Lung (tissue), 12 donors: ENCODE data around the gene OPN4. TPM values are rescaled to one million over a fixed set of nuclear protein-coding genes. Genes with fewer than 3 reads are reported as not detected.
A peak's percentile ranks its signal among the peaks of the same experiment; 100 is the strongest.

Source experiments
- ATAC-seq: fragments of 200-7000 bp; cut with Tn5 transposase; one replicate; pipeline ENCODE4 v1.9.1; 2020; ENCODE audit warnings: moderate number of reproducible peaks; ENCODE audit not compliant: insufficient read depth, low FRiP score
- DNase-seq, 3 donors: peaks; one replicate each; pipeline ENCODE4 v3.0.0-alpha.2; 2013 to 2017
- H3K27ac ChIP-seq, 2 donors: one replicate each; pipeline ENCODE4 v1.5.1; 2013; ENCODE audit warnings: mild to moderate bottlenecking in 2 of 2, moderate library complexity in 2 of 2, control low read depth in 1 of 2, inconsistent platforms in 1 of 2, low read depth in 1 of 2, low read length in 1 of 2
- H3K27me3 ChIP-seq, 3 donors: one replicate each; pipeline ENCODE4 v1.5.1; 2013; ENCODE audit warnings: low read length in 2 of 3; ENCODE audit not compliant: control insufficient read depth in 3 of 3, insufficient read depth in 3 of 3
- H3K36me3 ChIP-seq, 4 donors: one replicate each; pipeline ENCODE4 v1.5.1; 2013; ENCODE audit warnings: low read length in 4 of 4, mild to moderate bottlenecking in 1 of 4, moderate library complexity in 1 of 4; ENCODE audit not compliant: control insufficient read depth in 4 of 4, insufficient read depth in 4 of 4
- H3K4me1 ChIP-seq, 5 donors: one replicate each; pipeline ENCODE4 v1.5.1; 2013; ENCODE audit warnings: low read length in 5 of 5, mild to moderate bottlenecking in 2 of 5, moderate library complexity in 1 of 5; ENCODE audit not compliant: control insufficient read depth in 5 of 5, insufficient read depth in 5 of 5
- H3K4me3 ChIP-seq: one replicate; pipeline ENCODE4 v1.5.1; 2013; ENCODE audit warnings: mild to moderate bottlenecking, control low read depth, moderate library complexity
- H3K9ac ChIP-seq, 2 donors: one replicate each; pipeline ENCODE4 v1.5.1; 2013; ENCODE audit warnings: low read length in 2 of 2, control low read depth in 1 of 2; ENCODE audit not compliant: insufficient read depth in 1 of 2
- H3K9me3 ChIP-seq, 4 donors: one replicate each; pipeline ENCODE4 v1.5.1; 2013; ENCODE audit warnings: low read length in 3 of 4, mild to moderate bottlenecking in 1 of 4, moderate library complexity in 1 of 4; ENCODE audit not compliant: control insufficient read depth in 4 of 4, insufficient read depth in 3 of 4
- whole genome bisulfite sequencing, 2 donors: extraction: QIAGEN DNeasy Blood & Tissue Kit; methylation state at CpG; one replicate each; pipeline ENCODE4 v1.1.7; 2013; 5-methylcytosine and 5-hydroxymethylcytosine counted together
- polyA plus RNA-seq, 2 donors: library from polyadenylated mRNA; stranded (reverse); fragments of 200-250 nt; gene quantifications; one replicate each; pipeline ENCODE4 v1.2.1, GENCODE V29; 2013
- total RNA-seq, 2 donors: library from RNA; depleted of rRNA in 1 of 2; stranded (reverse); fragments of >200 nt in 1 of 2; gene quantifications; one replicate each; pipeline ENCODE4 v1.2.1, GENCODE V29; 2014 to 2021
- TF ChIP-seq, protein P1 (sequence below): IDR thresholded peaks from 2 replicates; pipeline ENCODE4 v1.5.1; 2012; ENCODE audit warnings: mild to moderate bottlenecking; ENCODE audit errors: control extremely low read depth, extremely low read depth
- donor health status: control.
- donor health status: control.
- donor health status: Bipolar disorder and iron deficiency.
- donor health status: healthy.
- donor health status: DM: yes; HTN: yes; CAD: no.

Gene OPN4
- total and polyA plus RNA-seq, 4 donors, result 0.12 TPM; not detected in 3

DNA sequence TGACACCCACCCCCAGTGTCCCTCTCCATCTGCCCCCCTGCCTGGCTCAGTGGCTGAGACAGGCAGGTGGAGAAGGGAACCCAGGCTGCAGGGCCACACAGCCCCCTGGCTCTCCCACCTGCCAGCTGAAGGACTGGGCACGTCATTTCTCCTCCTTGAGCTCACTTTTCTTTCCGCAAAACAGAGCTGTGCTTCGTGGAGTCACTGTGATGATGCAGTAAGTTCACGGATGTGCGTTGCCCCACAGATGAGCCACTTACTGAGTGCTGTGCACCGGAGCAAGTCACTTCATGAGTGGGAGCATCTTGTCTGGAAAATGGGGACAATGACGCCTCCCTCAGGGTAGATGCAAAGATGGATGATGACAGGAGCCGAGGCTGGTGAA lies 2.7 kb downstream of the OPN4 start:
- DNase-seq (peak in 1 of 3 donors; percentile 3), ATAC-seq (no peak)
- TF ChIP-seq, protein P1, sequence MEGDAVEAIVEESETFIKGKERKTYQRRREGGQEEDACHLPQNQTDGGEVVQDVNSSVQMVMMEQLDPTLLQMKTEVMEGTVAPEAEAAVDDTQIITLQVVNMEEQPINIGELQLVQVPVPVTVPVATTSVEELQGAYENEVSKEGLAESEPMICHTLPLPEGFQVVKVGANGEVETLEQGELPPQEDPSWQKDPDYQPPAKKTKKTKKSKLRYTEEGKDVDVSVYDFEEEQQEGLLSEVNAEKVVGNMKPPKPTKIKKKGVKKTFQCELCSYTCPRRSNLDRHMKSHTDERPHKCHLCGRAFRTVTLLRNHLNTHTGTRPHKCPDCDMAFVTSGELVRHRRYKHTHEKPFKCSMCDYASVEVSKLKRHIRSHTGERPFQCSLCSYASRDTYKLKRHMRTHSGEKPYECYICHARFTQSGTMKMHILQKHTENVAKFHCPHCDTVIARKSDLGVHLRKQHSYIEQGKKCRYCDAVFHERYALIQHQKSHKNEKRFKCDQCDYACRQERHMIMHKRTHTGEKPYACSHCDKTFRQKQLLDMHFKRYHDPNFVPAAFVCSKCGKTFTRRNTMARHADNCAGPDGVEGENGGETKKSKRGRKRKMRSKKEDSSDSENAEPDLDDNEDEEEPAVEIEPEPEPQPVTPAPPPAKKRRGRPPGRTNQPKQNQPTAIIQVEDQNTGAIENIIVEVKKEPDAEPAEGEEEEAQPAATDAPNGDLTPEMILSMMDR, result no peak
- Histone ChIP-seq H3K9me3 (no peaks in the 10 kb centered on the region), H3K27me3 (no peaks in the 10 kb centered on the region), H3K9ac (no peak overlapping the region), H3K4me1 (peaks cover 0 to 20% (median 10%) of the 10 kb centered on the region in 5 donors), H3K27ac (no peak overlapping the region), H3K4me3 (no peak overlapping the region), H3K36me3 (no peaks in the 10 kb centered on the region)
- WGBS, 2 donors, result 89% methylated on average over 8 of the region's 8 CpGs

DNA sequence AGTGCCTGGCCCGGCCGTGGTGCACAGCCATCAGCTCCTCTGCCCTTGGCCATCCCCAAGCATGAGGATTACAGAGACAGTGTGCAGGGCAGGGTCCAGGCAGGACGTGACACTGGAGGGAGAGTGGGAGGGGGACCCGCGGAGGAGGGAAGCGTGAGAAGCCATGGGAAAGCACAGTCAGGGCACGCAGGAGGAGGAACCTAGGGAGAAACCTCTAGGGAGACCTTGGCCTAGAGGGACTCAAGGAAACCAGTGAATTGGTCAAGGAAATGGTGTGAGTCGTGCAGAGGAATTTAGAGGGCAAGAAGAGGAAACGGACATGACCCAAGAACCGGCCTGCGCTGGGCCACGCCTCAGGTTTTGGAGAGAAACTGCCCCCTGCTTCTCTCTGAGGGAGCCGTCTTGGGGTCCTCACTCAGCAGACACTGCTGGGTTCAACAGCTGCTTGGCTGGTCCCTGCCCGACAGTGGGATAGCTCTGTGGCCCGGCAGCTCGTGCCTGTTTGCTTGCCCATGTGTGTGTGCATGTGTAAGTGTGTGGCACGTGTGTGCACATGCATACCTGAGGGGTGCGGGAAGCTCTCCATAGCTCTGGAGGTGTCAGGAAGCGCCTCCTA lies 3.2 kb downstream of the OPN4 start:
- Histone ChIP-seq H3K9ac (no peak overlapping the region), H3K36me3 (no peaks in the 10 kb centered on the region), H3K27ac (no peak overlapping the region), H3K4me3 (no peak overlapping the region), H3K4me1 (peaks cover 0 to 16% (median 5%) of the 10 kb centered on the region in 5 donors), H3K27me3 (no peaks in the 10 kb centered on the region), H3K9me3 (no peaks in the 10 kb centered on the region)
- 73 to 76% methylated on average over 19 of the region's 19 CpGs for WGBS, 2 donors
- ATAC-seq (no peak), DNase-seq (peak in 1 of 3 donors; percentile 8)
- TF ChIP-seq, protein P1, result no peak

DNA sequence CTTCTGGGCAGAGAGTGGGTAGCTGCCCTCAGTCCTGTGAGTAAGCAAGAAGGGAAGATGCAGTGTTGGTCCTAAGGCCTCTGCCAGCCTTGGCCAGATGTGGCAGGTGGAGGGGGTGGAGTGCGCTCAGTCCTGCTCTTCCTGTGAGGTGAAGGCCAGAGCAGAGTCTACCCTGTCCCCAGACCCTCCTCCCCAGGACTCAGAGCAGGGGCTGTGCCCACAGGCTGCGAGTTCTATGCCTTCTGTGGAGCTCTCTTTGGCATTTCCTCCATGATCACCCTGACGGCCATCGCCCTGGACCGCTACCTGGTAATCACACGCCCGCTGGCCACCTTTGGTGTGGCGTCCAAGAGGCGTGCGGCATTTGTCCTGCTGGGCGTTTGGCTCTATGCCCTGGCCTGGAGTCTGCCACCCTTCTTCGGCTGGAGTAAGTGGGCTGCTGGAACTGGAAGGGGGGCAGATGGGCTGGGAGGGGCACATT lies 4.0 kb downstream of the OPN4 start:
- Histone ChIP-seq H3K27me3 (no peaks in the 10 kb centered on the region), H3K9ac (no peak overlapping the region), H3K4me3 (no peak overlapping the region), H3K36me3 (no peaks in the 10 kb centered on the region), H3K4me1 (peaks cover 0 to 12% (median 1%) of the 10 kb centered on the region in 5 donors), H3K9me3 (no peaks in the 10 kb centered on the region), H3K27ac (no peak overlapping the region)
- ATAC-seq (no peak), DNase-seq (no peak)
- TF ChIP-seq, protein P1, result no peak
- 86 to 94% methylated on average over 12 of the region's 12 CpGs for WGBS, 2 donors

DNA sequence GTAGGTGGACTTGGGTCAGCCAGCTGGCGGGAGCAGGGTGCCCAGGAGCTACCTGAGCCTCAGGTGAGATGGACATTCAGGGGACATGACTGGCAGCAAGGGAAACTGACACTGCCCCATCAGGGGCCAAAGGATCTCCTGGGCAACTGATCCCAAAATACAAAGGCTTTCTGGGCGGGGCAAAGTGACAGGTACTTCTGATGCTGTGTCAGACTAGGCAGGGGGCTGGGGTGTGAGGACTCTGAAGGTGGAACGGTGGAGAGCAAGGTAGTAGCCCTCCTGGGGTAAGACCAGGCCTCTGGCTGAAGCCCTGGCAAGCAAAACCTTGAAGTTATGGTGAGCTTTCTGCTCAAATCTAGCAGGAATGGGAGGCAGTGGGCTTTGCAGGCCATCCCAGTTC lies 4.4 kb downstream of the OPN4 start:
- Histone ChIP-seq H3K4me3 (no peak overlapping the region), H3K9ac (no peak overlapping the region), H3K36me3 (no peaks in the 10 kb centered on the region), H3K9me3 (no peaks in the 10 kb centered on the region), H3K27ac (no peak overlapping the region), H3K4me1 (peaks cover 0 to 12% (median 1%) of the 10 kb centered on the region in 5 donors), H3K27me3 (no peaks in the 10 kb centered on the region)
- 69 to 76% methylated on average over 3 of the region's 3 CpGs for WGBS, 2 donors
- TF ChIP-seq, protein P1, result no peak
- no peak for DNase-seq
- ATAC-seq, result no peak
